Measurements from ENCODE around the gene CCDC85B. TPM values are rescaled to one million over a fixed set of nuclear protein-coding genes. Genes with fewer than 3 reads are reported as not detected.
"Not testable (repeated sequence)": the region's sequence is repeated elsewhere in the genome, so short reads cannot be mapped to it uniquely, and the experiment has no call there.

CCDC85B gene
- polyA plus RNA-seq (2012; ENCODE audit: missing spikeins): 1.8 TPM

- TF ChIP-seq POLR2AphosphoS5 (IDR thresholded peaks at IDR 0.05; ENCODE audit: low read depth, low read length): peak; percentile 96
- TF ChIP-seq TAF1 (IDR thresholded peaks at IDR 0.05; ENCODE audit: borderline replicate concordance, low read depth, low read length): peak; percentile 89
- TF ChIP-seq POLR2A (IDR thresholded peaks at IDR 0.05; ENCODE audit: low read depth, low read length): peak; percentile 99
- FAIRE-seq: peak; percentile 98
- DNase-seq (ENCODE audit: insufficient read length): peak; percentile 91
Observed at GRCh38 chr11:65890324-65891218, at the start of gene CCDC85B. TSS of gene CCDC85B (plus strand) at chr11:65890673. CDS start at chr11:65890784, 111 bp downstream.

DNA sequence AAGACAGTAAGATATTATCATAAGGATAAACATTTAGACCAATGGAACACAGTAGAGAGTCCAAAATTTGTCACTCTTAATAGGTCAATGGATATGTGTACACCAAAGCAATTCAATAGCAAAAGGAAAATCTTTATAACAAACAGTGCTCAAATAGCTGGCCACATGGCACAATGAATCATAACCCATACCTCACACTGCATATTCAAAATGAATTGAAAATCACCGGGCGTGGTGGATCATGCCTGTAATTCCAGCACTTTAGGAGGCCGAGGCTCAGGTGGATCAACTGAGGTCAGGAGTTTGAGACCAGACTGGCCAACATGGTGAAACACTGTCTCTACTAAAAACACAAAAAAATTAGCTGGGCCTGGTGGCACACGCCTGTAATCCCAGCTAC lies 48.3 kb upstream of the CCDC85B start:
- FAIRE-seq (peak; percentile 24), DNase-seq (ENCODE audit: insufficient read length) (no peak)
- TF ChIP-seq POLR2A (IDR thresholded peaks at IDR 0.05; ENCODE audit: low read depth, low read length) (no peak), TAF1 (IDR thresholded peaks at IDR 0.05; ENCODE audit: borderline replicate concordance, low read depth, low read length) (no peak), POLR2AphosphoS5 (IDR thresholded peaks at IDR 0.05; ENCODE audit: low read depth, low read length) (no peak)

DNA sequence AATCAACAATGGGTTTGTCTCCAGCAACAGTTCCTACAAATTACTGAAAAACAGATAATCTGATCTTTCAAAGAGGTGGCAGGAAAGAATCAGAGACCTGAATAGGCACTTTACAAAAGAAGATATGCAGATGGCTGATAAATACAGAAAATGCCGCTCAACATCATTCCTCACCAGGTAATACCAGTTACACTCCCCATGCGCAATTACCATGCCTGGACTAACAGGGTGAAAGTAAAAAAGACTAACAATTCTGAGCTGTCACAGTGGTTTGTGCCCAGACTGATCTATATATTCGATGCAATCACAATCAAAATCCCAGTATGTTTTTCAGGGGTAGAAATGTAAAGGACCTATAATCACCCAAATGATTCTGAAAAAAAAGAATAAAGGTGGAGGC lies 46.7 kb upstream of the CCDC85B start:
- FAIRE-seq: no peak
- TF ChIP-seq POLR2AphosphoS5 (IDR thresholded peaks at IDR 0.05; ENCODE audit: low read depth, low read length) (no peak), TAF1 (IDR thresholded peaks at IDR 0.05; ENCODE audit: borderline replicate concordance, low read depth, low read length) (no peak), POLR2A (IDR thresholded peaks at IDR 0.05; ENCODE audit: low read depth, low read length) (no peak)

DNA sequence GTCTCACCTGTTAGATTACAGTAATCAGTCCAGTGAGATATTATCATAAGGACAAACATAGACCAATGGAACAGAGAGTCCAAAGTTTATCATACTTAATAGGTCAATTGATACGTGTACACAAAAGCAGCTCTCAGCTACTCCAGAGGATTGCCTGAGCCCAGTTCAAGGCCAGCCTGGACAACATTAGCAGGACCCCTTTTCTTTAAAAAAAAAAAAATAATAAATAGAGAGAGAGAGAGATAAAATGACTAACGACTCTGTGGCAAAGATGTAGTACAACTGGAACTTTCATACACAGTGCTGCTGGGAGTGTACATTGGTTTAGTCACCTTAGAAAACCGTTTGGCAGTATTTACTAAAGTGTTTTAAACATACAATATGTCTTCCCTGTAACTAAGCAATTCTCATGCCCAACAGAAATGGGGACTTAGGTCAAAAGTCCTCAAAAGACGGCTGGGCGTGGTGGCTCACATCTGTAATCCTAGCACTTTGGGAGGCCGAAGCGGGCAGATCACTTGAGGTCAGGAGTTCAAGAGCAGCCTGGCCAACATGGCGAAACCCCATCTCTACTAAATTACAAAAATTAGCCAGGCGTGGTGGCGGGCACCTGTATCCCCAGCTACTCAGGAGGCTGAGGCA lies 46.1 kb upstream of the CCDC85B start:
- FAIRE-seq: no peak
- TF ChIP-seq TAF1 (IDR thresholded peaks at IDR 0.05; ENCODE audit: borderline replicate concordance, low read depth, low read length): no peak
- TF ChIP-seq POLR2AphosphoS5 (IDR thresholded peaks at IDR 0.05; ENCODE audit: low read depth, low read length): no peak
- no peak for TF ChIP-seq POLR2A (IDR thresholded peaks at IDR 0.05; ENCODE audit: low read depth, low read length)
- no peak for DNase-seq (ENCODE audit: insufficient read length)

More for the DNA sequence above, 46.7 kb upstream of the CCDC85B start:
- no peak for DNase-seq (ENCODE audit: insufficient read length)

- DNase-seq (ENCODE audit: insufficient read length): no peak
- no peak for FAIRE-seq
- TF ChIP-seq POLR2AphosphoS5 (IDR thresholded peaks at IDR 0.05; ENCODE audit: low read depth, low read length): no peak
- TF ChIP-seq POLR2A (IDR thresholded peaks at IDR 0.05; ENCODE audit: low read depth, low read length): no peak
- TF ChIP-seq TAF1 (IDR thresholded peaks at IDR 0.05; ENCODE audit: borderline replicate concordance, low read depth, low read length): no peak
Observed at GRCh38 chr11:65847746-65848145, 42.7 kb upstream of the CCDC85B start.

GRCh38 chr11:65848693-65849092 lies 41.8 kb upstream of the CCDC85B start:
- not testable (repeated sequence) for FAIRE-seq; DNase-seq (ENCODE audit: insufficient read length)

DNA sequence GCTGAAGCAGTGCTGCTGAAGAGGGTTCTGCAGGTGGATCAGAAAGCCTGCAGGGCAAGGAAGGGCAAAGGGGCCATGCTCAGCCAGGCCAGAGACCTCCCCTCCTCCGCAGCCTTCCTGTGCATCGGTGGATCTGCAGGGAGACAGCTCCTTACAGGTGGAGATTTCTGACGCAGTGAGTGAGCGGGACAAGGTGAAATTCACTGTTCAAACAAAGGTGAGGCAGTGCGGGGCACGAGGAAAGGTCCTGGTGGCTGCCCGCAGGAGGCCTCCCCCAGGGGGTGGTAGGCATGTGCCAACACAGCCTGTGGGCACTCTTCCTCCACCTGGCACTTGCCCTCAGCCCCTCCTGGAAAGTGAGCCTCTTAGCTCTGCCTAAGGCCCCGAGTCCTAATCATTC lies 41.1 kb upstream of the CCDC85B start:
- FAIRE-seq: no peak
- DNase-seq (ENCODE audit: insufficient read length): no peak
- TF ChIP-seq POLR2AphosphoS5 (IDR thresholded peaks at IDR 0.05; ENCODE audit: low read depth, low read length) (no peak), TAF1 (IDR thresholded peaks at IDR 0.05; ENCODE audit: borderline replicate concordance, low read depth, low read length) (no peak), POLR2A (IDR thresholded peaks at IDR 0.05; ENCODE audit: low read depth, low read length) (no peak)

DNA sequence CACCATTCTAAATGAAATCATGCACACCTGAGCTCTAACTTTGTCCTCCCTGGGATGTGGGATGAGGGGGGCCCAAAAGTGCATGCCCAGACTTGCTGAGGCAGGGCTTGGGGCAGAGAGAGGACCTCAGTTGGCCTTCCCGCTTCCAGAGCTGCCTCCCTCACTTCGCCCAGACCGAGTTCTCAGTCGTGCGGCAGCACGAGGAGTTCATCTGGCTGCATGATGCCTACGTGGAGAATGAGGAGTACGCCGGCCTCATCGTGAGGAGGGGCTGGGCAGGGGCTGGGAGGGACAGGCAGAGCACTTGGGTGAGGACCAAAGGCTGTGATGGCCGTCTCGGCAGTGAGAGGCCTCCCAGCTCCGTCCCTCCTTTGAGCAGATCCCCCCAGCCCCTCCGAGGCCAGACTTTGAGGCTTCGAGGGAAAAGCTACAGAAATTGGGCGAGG lies 40.7 kb upstream of the CCDC85B start:
- no peak for FAIRE-seq
- no peak for TF ChIP-seq TAF1 (IDR thresholded peaks at IDR 0.05; ENCODE audit: borderline replicate concordance, low read depth, low read length)
- no peak; the same call in 1 of the 2 replicates for TF ChIP-seq POLR2AphosphoS5 (IDR thresholded peaks at IDR 0.05; ENCODE audit: low read depth, low read length)
- TF ChIP-seq POLR2A (IDR thresholded peaks at IDR 0.05; ENCODE audit: low read depth, low read length): no peak
- no peak for DNase-seq (ENCODE audit: insufficient read length)

- no peak for FAIRE-seq
- TF ChIP-seq POLR2A (IDR thresholded peaks at IDR 0.05; ENCODE audit: low read depth, low read length) (no peak), TAF1 (IDR thresholded peaks at IDR 0.05; ENCODE audit: borderline replicate concordance, low read depth, low read length) (no peak), POLR2AphosphoS5 (IDR thresholded peaks at IDR 0.05; ENCODE audit: low read depth, low read length) (no peak; the same call in 1 of the 2 replicates)
- no peak for DNase-seq (ENCODE audit: insufficient read length)
Observed at GRCh38 chr11:65850217-65851082, 40.0 kb upstream of the CCDC85B start.

DNA sequence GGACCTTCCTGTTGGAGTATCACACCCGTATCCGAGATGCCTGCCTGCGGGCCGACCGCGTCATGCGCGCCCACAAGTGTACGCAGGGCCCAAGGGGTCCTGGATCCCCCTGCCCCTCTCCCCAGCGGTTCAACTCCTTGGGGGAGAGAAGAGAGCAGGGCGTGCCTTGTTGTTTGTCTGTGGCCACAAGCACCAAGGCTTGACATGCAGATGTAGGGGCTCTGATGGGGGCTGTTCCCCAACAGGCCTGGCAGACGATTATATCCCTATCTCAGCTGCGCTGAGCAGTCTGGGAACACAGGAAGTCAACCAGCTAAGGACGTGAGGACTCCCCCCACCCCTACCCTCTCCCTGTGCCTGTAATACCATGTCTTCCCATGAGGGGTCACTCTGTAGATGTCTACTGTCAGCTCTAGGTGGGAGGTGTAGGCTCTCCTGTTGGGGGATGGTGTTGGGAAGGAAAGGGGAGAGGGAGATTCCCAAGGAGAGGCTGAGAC lies 39.3 kb upstream of the CCDC85B start:
- no peak for DNase-seq (ENCODE audit: insufficient read length)
- FAIRE-seq: no peak
- TF ChIP-seq POLR2AphosphoS5 (IDR thresholded peaks at IDR 0.05; ENCODE audit: low read depth, low read length) (peak; percentile 36), POLR2A (IDR thresholded peaks at IDR 0.05; ENCODE audit: low read depth, low read length) (no peak; the same call in 1 of the 2 replicates)

Measured in GM12892 (cell line).